Ishikawa (cell line): ENCODE data around the gene CISD3.

Experiments
- CEBPB ChIP-seq: IDR thresholded peaks from 2 replicates; pipeline ENCODE4 v1.6.1; 2012
- CREB1 ChIP-seq: IDR thresholded peaks from 2 replicates; pipeline ENCODE4 v1.6.1; 2012; ENCODE audit warnings: low read depth
- EGR1 ChIP-seq: IDR thresholded peaks from 2 replicates; pipeline ENCODE4 v1.6.1; 2012
- EP300 ChIP-seq: IDR thresholded peaks from 2 replicates; pipeline ENCODE4 v1.6.1; 2012; ENCODE audit warnings: borderline replicate concordance
- FOXM1 ChIP-seq: IDR thresholded peaks from 2 replicates; pipeline ENCODE4 v1.6.1; 2012; ENCODE audit warnings: low read depth, borderline replicate concordance
- MAX ChIP-seq: IDR thresholded peaks from 2 replicates; pipeline ENCODE4 v1.6.1; 2012
- NFIC ChIP-seq: IDR thresholded peaks from 2 replicates; pipeline ENCODE4 v1.6.1; 2012
- RAD21 ChIP-seq: IDR thresholded peaks from 2 replicates; pipeline ENCODE4 v1.6.1; 2012; ENCODE audit warnings: low read depth
- TAF1 ChIP-seq: IDR thresholded peaks from 2 replicates; pipeline ENCODE4 v1.6.1; 2012; ENCODE audit warnings: low read depth, mild to moderate bottlenecking
- TCF12 ChIP-seq: IDR thresholded peaks from 2 replicates; pipeline ENCODE4 v1.6.1; 2012; ENCODE audit warnings: low read depth
- TEAD4 ChIP-seq: IDR thresholded peaks from 2 replicates; pipeline ENCODE4 v1.6.1; 2012
- USF1 ChIP-seq: IDR thresholded peaks from 2 replicates; pipeline ENCODE4 v1.6.1; 2012
- YY1 ChIP-seq: IDR thresholded peaks from 2 replicates; pipeline ENCODE4 v1.6.1; 2012; ENCODE audit warnings: low read depth
- ZBTB7A ChIP-seq: IDR thresholded peaks from 2 replicates; pipeline ENCODE4 v1.6.1; 2012; ENCODE audit warnings: low read depth
- TF ChIP-seq, protein P1 (sequence below): IDR thresholded peaks from 2 replicates; pipeline ENCODE4 v1.6.1; 2012; ENCODE audit warnings: low read depth, mild to moderate bottlenecking

CISD3 gene

DNA sequence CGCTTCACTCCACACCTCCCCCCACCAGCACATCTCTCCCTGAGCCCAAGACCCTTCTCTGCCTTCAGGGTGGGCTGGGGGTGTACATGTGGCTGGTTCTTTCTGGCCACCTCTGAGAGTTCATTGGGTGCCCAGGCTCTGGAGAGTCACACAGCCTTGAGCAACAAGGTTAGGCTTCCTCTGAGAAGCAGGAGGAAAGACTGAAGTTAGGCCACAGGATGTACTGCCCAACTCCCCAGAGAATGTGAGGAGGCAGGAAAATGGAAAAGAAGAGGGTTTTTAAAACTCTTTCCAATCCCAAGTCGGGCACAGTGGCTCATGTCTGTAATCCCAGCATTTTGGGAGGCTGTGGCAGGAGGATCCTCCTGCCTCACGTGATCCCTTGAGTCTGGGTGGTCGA lies 10.7 kb downstream of the CISD3 start:
- no peak for TF ChIP-seq YY1
- TF ChIP-seq TAF1, result no peak
- no peak for TF ChIP-seq USF1
- TF ChIP-seq TCF12, result no peak
- TF ChIP-seq EP300, result no peak
- no peak for TF ChIP-seq MAX
- no peak for TF ChIP-seq FOXM1
- no peak for TF ChIP-seq CREB1
- no peak for TF ChIP-seq ZBTB7A

DNA sequence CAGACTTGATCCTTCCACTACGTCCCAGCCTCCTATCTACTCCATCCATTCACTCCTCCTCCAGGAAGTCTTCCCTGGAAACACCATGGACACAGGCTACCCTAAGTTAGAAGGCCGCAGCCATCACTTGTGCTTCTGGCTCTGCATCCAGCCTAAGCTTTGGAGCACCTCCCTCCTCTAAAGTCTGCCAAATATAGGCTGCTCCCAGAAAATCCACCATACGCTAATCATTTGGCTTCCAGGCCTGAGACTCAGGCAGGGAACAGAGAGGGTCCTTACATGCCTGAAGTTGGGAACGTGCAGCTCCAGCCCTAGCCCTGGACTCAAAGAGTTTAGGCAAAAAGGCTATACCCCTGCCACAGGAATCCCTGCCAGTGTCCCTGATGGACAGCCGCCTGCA lies 11.3 kb downstream of the CISD3 start:
- TF ChIP-seq TCF12 (no peak), FOXM1 (no peak), MAX (no peak), RAD21 (no peak), CREB1 (no peak), CEBPB (no peak), NFIC (no peak), EGR1 (no peak), ZBTB7A (no peak), YY1 (no peak), EP300 (no peak), TAF1 (no peak), USF1 (no peak), TEAD4 (no peak)
- TF ChIP-seq, protein P1, sequence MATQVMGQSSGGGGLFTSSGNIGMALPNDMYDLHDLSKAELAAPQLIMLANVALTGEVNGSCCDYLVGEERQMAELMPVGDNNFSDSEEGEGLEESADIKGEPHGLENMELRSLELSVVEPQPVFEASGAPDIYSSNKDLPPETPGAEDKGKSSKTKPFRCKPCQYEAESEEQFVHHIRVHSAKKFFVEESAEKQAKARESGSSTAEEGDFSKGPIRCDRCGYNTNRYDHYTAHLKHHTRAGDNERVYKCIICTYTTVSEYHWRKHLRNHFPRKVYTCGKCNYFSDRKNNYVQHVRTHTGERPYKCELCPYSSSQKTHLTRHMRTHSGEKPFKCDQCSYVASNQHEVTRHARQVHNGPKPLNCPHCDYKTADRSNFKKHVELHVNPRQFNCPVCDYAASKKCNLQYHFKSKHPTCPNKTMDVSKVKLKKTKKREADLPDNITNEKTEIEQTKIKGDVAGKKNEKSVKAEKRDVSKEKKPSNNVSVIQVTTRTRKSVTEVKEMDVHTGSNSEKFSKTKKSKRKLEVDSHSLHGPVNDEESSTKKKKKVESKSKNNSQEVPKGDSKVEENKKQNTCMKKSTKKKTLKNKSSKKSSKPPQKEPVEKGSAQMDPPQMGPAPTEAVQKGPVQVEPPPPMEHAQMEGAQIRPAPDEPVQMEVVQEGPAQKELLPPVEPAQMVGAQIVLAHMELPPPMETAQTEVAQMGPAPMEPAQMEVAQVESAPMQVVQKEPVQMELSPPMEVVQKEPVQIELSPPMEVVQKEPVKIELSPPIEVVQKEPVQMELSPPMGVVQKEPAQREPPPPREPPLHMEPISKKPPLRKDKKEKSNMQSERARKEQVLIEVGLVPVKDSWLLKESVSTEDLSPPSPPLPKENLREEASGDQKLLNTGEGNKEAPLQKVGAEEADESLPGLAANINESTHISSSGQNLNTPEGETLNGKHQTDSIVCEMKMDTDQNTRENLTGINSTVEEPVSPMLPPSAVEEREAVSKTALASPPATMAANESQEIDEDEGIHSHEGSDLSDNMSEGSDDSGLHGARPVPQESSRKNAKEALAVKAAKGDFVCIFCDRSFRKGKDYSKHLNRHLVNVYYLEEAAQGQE, result no peak

DNA sequence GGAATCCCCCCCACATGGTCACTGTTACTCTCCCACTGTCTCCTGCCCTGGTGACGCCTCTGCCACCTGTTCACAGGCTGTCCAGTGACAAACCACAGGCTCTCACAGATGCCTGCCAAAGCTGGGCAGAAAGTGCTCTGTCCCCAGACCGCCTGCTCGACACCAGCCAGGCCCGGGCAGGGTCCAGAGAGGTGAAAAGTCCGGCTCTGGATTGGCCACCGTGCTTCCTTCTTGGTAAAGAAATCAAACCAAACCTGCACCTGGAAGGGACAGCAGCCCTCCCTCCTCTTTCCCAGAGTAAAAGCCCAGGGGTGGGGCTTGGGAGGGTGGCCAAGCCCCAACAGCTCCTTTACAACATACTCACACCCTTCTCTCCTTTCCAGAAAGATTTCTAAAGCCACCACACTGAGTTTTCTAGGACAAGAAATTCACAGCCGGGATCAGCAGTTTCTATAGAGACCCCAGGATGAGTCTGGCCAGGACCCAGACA lies 11.8 kb downstream of the CISD3 start:
- TF ChIP-seq, protein P1, result no peak
- no peak for TF ChIP-seq MAX

DNA sequence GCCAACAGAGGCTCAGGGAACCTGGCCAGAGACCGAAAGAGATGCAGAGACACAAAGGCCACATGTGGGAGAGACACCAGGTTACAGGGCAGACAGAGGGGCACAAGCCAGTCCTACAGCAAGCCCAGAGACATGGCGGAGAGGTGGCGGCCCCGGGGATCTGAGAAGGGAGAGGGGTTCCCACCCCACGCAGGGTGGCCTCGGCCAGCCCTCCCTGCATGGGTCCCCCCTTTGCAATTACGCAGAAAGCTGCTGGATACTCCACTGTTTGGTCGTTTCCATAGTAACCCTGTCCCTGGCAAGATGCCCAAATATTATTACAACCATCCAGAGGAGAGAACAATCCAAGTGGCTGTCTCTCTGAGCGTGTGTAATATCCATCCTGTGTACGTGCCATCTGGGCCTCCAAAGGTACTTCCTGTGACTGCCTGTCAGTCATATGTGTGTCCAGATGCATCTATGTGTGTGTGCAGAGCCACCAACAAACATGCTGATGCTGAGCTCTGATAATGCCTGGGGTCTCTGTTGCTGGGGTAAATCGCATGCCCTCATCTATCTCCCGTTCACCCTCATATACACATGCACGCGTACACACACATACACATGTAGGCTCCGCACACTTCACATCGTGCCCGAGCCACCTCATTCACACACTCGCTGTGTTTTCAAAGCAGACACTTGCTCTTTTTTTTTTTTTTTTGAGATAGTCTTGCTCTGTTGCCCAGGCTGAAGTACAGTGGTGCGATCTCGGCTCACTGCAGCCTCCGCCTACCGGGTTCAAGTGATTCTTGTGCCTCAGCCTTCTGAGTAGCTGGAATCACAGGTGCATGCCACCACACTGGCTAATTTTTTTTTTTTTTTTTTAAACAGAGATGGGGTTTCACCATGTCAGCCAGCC lies 12.5 kb downstream of the CISD3 start:
- TF ChIP-seq USF1 (no peak), MAX (no peak), EGR1 (no peak), EP300 (no peak), NFIC (no peak), TEAD4 (no peak), TAF1 (no peak), CREB1 (no peak), RAD21 (no peak), TCF12 (no peak), CEBPB (no peak), FOXM1 (no peak), YY1 (no peak), ZBTB7A (no peak)
- TF ChIP-seq, protein P1, result no peak
